ENCODE measurements around the gene C1orf35.

The C1orf35 gene

GRCh38 chr1:228109073-228109961 lies 6.2 kb upstream of the C1orf35 start, which contains the start of gene MRPL55:
TSS of gene MRPL55 (minus strand) at chr1:228109299. CDS start at chr1:228108260, 1,039 bp downstream.
- DNase-seq (ENCODE audit: low read depth) = peak; percentile 89

- DNase-seq (ENCODE audit: low read depth) = no peak
Measured at GRCh38 chr1:228108742-228109072, 5.6 kb upstream of the C1orf35 start.

GRCh38 chr1:228108055-228108690 lies 5.0 kb upstream of the C1orf35 start:
- DNase-seq (ENCODE audit: low read depth) = no peak

- no peak for DNase-seq (ENCODE audit: low read depth)
Measured at GRCh38 chr1:228107636-228108035, 4.5 kb upstream of the C1orf35 start.

GRCh38 chr1:228106800-228107054 lies 3.6 kb upstream of the C1orf35 start:
- DNase-seq (ENCODE audit: low read depth) = no peak

GRCh38 chr1:228105996-228106799 lies 3.1 kb upstream of the C1orf35 start:
- DNase-seq (ENCODE audit: low read depth) = no peak

GRCh38 chr1:228105270-228105995 lies 2.3 kb upstream of the C1orf35 start:
- DNase-seq (ENCODE audit: low read depth) = no peak

GRCh38 chr1:228104526-228105269 lies 1.6 kb upstream of the C1orf35 start:
- no peak for DNase-seq (ENCODE audit: low read depth)

- no peak for DNase-seq (ENCODE audit: low read depth)
Measured at GRCh38 chr1:228101994-228102790, 933 bp downstream of the C1orf35 start.

- DNase-seq (ENCODE audit: low read depth) = no peak
Measured at GRCh38 chr1:228101614-228101993, 1.5 kb downstream of the C1orf35 start.

GRCh38 chr1:228100822-228101613 lies 2.1 kb downstream of the C1orf35 start:
- DNase-seq (ENCODE audit: low read depth) = no peak

GRCh38 chr1:228099331-228099732 lies 3.8 kb downstream of the C1orf35 start:
- DNase-seq (ENCODE audit: low read depth) = no peak

- DNase-seq (ENCODE audit: low read depth) = no peak
Measured at GRCh38 chr1:228098323-228098931, 4.7 kb downstream of the C1orf35 start.

- DNase-seq (ENCODE audit: low read depth) = no peak
Measured at GRCh38 chr1:228097333-228098081, 5.6 kb downstream of the C1orf35 start.

GRCh38 chr1:228096416-228097332 lies 6.5 kb downstream of the C1orf35 start:
- no peak for DNase-seq (ENCODE audit: low read depth)

- DNase-seq (ENCODE audit: low read depth) = no peak
Measured at GRCh38 chr1:228095938-228096337, 7.2 kb downstream of the C1orf35 start.

GRCh38 chr1:228095161-228095560 lies 8.0 kb downstream of the C1orf35 start:
- DNase-seq (ENCODE audit: low read depth) = no peak

Data from stromal cell of bone marrow (primary cell).